A549 (cell line): ENCODE data around the gene HAUS6.

Experiments used
- CTCF ChIP-seq: fragments of >200 bp; sonication (Bioruptor Twin); formaldehyde crosslinking; IDR thresholded peaks from 3 replicates; pipeline ENCODE4 v1.5.1; 2016
- POLR2A ChIP-seq: IDR thresholded peaks from 2 replicates; pipeline ENCODE4 v1.6.1; 2012; ENCODE audit warnings: mild to moderate bottlenecking, low read length
- RNF2 ChIP-seq: fragments of 200-600 bp; sonication (generic); IDR thresholded peaks from 2 replicates; pipeline ENCODE4 v1.6.1; 2016; ENCODE audit warnings: low read depth, mild to moderate bottlenecking, antibody characterized with exemption, moderate library complexity, borderline replicate concordance

- TF ChIP-seq RNF2 (no peak), POLR2A (no peak), CTCF (no peak)
Observed at GRCh38 chr9:19117039-19117716, 14.5 kb upstream of the HAUS6 start.
